ENCODE measurements around the gene ATP4A.

The ATP4A gene

DNA sequence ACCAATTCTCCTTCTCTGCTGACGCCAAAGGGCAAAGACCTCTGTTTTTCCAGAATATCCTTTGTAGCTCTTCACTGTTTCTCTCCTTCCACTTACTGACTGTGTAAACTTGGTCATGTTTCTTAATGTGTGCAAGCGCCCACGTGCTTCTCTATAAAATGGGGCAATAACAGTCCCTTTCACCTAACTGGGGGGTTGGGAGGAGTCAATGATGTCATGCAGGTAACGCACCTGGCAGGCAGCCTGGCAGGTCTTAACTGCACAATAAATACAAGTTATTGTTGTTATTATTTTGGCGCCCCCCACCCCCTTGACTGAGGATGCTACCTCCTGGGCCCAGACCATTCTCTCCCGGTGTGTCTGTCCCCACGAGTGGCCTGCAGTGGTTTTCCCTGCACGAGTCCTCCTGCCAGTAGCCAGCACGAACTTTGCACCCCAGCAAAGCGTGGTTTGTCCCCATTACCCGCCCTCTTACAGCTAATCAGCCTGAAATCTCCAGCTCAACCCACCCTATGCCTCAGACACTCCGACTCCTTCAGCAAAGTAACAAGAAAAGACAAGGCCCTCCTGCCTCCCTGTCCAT, 40.6 kb downstream of the ATP4A start:
- no peak for DNase-seq

DNA sequence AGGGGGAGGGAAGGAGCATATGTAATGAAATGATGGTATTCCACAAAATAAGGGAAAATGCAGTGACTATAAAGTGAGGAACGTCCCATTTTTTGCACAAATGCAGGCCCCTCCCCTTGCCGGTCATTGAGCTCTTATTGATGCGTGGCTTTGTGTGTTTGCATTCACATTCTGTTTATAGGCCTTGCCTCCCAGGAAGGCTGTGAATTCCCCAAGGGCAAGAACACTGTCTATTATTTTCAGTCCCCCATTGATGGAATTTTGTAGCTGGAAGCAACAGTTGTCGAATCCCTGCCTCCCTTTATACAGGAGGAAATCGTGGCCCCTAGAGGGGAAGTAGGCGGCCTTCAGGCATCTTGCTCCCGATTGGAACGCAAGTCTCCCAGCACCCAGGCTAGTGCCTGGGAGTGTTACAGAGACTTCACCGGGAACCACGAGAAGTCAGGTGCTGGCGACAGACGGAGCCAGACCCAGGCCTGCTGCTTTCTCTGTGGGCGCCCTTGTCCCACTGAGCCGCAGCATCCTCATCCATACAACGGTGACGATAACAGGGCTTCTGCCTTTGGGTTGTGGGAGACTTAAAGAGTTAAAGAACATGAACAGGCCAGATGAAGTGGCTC, 42.2 kb downstream of the ATP4A start:
- no peak for DNase-seq

DNA sequence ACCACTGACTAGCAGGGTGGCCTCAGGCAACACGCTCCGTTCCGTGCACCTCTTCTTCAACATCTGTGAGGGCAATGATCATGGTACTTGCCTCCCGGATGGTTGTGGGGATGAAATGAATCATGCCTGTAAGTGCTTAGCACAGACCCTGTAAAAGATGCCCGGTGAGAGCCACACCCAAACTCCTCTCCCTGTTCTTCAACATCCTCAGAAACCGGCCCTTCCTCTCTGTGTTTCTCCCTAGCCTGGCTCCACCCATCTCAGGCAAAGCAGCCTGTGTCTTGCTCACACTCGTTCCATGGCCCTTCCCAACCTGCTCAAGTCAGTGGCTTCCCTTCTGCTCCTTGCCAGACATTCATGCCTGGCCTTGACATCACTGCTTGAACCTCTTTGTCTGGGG, 44.2 kb downstream of the ATP4A start:
- no peak for DNase-seq

DNA sequence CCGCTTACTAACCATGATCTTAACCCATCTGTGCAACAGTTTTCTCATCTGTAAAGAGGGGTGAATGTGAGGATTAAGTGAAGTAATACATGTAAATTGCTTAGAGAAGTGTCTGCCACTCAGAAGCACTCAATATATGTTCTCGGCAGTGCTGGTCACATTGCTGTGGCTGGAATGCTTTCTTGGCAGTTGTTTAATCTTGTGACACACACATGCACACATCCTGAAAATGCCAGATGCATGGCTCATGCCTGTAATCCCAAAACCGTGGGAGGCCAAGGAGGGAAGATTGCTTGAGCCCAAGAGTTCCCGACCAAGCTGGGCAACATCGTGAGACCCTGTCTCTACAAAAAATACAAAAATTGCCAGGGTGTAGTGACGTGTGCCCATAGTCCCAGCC, 45.1 kb downstream of the ATP4A start:
- no peak for DNase-seq

DNA sequence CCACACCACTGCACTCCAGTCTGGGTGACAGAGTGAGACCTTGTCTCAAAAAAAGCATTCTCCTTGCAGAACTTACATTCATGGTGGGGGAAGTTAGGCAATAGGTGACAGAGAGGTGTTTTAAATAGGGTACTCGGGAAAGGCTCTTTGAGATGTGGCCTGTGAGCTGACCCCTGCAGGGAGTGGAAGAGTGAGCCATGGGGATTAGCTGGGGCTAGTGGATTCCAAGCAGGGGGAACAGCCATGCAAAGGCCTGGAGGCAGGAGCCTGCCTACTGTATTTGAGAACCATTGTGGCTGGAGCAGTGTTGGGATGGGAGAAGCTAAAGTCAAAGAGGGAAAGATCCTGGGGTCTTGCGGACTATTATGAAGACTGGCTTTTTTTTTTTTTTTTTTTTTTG, 46.1 kb downstream of the ATP4A start:
- no peak for DNase-seq

DNA sequence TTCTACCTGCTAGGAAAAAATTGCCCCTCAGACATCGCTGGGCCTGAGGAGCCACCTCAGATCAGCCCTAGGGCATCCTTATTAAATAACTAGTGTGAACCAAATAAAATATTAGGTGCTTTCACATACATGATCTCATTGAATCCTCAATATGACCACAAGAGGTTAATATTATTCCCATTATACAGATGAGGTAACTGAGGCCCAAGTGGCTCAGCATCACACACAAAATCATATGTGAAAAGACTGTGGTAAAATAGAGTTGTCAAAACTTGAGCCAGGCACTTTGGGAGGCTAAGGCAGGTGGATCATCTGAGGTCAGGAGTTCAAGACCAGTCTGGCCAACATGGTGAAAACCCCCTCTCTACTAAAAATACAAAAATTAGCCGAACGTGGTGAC, 47.1 kb downstream of the ATP4A start:
- DNase-seq = no peak

DNA sequence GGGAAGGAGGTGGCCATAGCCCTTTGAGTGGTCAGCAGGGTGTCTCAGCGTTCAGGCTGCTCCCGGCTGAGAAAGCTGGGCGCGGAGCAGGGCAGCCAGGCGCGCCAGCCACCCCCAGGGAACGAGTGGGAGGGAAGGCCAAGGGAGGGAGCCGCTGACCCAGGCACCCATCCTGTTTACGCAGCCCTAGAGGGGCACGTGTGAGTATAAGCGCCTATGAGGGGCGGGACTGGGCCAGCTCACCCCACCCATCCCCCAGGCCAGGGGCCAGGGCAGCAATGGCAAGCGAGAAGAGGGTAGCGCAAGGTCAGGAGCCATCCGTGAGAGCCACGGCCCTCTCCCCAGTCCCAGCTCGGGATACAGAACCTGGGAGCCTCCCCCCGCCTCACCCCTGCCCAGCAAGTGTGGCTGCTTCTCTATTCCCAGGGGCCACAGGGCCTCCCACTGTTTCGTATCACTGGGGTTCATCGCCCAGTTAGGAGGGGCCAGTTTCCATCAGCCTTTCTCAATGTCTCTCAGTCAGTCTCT, 49.1 kb downstream of the ATP4A start:
- no peak for DNase-seq

DNA sequence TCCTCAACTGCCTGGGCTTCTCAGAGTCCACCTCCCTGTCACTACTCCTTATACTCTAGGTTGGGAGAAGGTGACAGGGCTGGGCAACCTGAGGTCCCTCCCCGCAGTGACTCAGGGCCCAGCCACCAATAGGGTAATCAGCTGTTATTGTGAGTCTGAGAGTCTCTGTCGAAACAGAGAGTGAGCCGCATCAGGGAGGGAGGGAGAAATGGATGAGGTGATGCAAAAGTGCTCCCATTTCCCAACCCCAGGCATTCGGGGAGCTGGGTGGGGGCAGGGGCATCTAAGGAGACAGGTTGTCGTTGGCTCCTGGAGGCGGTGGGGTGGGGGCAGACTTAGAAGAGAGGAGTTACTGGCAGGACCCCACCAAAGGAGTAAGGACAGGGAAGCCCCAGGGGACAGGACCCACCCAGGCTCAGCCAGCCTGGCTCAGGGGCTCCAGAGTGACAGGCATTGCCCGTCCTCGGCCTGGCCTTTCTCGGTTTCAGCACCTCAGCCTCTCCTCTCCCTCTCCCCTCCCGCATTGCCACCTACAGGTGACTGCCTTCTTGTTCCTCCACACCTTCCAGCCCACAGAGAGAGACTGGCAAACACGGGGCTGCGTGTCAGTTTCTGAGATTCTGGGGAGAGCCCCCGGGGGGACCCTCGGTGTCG, 49.7 kb downstream of the ATP4A start, which contains the start of gene DMKN:
TSS of gene DMKN (minus strand) at position 22 of the 654 bp plus-strand sequence. CDS start 174 bp downstream, outside the sequence.
- no peak for DNase-seq

DNA sequence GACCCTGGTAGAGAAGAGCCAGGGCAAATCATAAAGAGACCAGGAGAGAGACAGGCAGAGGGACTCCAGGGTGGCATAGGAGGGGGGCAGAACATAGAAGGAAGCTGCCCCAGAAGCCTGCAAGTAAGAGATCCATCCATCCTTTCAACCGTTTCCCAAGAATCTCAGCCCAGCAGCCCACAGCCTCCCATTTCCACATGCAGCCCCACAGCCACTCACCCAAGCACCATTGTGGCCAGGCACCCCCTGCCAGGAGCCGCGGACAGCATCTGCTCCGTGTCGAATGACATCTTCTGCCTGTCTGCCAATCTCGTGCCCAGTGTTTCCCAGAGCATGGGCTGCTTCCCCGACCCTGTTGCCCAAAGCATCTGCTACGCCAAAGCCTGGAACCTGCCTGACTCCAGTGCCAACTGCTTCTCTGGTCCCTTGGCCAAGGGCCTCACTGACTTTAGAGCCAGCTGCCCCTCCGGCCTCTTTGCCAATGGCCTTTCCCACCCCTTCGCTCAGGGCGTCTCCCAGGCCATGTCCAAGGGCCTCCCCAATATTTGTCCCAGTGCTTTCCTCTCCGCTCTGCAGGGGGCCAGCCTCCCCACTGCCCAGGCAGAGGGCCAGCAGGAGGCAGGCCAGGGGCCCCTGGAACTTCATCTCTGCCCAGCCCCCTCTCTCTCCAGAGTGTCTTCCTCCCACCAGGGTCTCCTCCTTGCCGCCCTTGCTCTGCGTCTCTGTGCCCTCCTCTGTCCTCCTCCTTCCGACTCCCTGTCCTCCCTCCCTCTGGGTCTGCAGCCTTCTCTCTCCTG, 50.4 kb downstream of the ATP4A start:
- no peak for DNase-seq

DNA sequence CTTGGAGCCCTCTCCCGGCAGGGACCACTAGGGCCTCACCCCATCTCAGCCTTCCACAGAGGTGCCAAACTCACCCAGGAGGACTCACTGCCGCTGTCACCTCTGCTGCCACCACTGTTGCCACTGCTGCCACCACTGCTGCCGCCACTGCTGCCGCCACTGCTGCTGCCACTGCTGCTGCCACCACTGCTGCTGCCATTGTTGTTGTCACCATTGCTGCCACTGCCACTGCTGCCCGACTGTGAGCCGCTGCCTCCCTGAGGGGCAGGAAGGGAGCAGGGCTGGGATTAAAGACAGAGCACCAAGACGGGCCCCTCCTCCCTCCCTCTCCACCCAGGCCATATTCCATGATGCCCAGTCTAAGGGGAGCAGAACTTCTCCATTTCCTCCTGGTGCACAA, 52.1 kb downstream of the ATP4A start:
- DNase-seq = no peak

DNA sequence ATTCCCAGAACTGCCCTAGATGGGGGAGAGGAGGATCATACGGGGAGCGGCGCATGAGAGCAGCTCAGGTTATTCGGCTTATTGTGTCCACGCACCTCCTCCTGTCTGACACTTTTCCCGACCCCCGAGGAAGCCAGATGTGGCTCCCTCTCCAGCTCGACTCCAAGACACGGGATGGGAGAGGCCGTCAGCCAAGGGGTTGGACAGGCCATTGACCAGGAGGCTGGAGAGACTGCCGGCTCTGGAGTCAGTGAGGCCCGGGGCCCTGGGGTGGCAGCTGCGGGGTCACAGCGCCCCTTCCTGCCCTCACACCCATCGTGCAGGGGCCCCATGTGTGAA, 52.9 kb downstream of the ATP4A start:
- DNase-seq = no peak

DNA sequence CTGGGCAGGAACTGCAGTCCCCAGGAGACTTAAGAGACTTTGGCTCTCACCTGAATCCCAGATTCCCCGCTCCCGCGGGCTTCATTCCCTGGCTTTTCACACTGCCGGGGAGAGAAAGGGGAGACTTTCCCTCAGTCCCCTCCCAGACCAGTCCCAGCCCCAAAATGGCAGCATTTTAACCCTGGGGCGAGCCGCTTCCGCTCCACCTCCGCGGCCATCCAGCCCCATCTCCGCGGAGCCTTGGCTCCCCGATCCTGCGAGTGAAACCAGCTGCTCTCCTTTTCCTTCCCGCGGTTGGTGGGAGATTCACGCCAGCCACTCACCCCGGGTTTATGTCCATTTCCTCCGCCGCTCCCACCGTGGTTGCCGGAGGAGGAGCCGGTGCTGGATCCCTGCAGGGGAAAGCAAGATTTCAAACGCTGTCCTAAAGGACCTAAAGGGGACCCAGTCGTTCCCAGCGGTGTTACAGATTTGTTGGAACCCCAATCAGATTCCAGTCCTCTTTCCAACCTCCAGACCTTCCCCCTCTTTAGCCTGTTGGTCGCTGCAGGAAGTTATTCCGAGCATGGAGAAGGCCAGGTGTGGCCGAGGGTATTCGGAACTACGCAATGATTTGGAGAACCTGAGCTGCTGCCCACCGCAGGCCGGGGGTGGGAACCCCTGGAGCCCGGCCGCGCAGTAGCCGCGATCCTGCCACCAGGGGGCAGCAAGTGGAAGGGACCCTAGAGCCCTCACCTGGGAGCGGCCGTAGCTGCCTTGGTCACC, 53.4 kb downstream of the ATP4A start:
- DNase-seq = no peak

DNA sequence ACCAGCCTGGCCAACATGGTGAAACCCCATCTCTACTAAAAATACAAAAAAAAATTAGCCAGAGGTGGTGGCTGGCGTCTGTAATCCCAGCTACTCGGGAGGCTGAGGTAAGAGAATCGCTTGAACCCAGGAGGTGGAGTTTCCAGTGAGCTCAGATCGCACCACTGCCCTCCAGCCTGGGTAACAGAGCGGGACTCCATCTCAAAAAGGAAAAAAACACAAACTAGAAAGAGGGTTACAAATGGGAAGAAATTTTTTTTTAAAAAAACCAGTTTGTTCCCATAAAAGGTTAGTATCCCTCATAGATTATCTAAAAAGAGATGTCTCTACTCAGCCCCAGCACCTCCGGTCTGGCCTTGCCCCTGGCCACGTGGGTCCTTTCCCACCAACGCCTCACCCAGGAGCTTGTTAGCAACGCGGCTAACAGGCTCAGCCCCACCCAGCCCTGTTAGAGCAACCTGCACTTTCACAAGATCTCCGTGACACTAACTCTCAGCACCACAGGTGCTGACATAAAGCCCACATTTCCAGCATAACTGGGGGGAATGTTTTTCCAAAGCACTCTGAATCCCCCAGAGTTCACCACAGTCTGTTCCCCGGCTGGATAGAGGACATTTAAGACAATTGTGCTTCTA, 54.3 kb downstream of the ATP4A start:
- no peak for DNase-seq

DNA sequence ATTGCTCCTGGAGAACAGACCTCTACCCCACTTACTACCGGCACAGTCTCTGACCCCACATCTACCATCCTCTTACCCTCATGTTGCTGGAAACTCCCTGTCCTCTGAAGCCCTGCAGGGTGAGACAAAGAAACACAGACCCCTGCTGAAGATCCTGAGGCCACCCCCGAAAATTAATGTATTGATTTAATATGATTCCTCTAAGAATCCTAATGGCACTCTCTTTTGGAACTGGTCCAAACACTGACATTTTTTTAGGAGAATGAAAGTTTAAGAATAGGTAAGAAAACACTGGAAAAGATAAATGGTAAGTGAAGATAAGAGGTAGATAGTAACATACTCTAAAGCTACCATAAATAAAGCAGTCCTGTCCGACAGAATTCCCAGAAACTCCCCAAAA, 55.3 kb downstream of the ATP4A start:
- no peak for DNase-seq

DNA sequence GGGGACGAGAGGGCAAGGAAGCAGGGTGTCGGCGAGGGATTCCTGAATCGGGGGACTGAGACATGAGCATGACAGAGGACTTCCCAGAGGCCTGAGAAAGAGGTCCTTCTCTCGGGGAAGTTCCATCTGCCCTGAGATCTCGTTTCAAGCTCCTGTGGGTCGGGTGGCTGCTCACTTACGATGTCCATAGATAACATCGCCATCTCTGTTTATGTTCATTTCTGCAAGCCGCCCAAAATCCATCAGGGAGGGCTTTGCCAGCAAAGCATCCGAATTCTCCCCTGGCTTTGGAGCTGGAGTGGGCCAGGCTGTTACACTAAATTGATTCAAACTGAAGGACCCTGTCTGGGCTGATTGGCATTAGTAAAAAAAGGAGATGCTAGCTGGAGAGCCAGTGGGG, 55.9 kb downstream of the ATP4A start:
- DNase-seq = no peak

DNA sequence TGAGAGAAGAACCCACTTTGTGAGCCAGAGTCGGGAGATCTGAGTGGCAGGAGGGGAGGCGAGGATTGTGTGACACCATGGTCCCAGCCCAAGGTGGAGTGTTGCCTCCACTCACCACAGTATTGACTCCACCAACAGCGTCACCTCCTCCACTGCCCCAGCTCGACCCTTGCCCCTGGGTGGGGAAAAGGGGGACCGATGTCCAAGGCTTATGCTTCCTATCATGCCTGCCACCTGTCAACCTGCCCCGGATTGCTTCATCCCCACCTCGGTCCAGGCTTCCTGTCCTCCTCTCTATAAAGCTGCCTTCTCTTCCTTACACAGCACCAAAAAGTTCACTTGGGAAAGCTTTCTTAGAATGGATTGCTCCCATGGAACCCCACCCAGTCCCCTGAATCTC, 57.4 kb downstream of the ATP4A start:
- DNase-seq = no peak

DNA sequence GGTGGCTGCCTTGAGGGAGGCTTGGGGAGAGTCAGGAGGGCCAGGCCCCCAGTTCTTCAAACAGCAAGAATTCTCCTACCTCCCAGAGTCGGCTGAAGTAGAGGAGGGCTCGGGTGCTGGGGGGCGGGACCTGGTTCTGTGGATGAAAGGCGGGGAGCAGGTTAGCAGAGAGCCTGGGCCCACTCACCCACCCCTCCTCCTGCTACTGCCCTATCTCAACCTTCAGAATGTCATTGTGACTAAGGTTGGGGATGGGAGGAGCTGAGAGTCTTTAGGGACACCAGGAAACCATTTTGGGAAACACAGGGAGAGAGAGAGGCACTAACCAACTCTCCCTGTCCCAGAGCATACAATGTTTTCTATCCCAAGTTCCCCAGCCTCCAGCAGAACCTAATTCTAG, 60.7 kb downstream of the ATP4A start:
- DNase-seq = no peak

DNA sequence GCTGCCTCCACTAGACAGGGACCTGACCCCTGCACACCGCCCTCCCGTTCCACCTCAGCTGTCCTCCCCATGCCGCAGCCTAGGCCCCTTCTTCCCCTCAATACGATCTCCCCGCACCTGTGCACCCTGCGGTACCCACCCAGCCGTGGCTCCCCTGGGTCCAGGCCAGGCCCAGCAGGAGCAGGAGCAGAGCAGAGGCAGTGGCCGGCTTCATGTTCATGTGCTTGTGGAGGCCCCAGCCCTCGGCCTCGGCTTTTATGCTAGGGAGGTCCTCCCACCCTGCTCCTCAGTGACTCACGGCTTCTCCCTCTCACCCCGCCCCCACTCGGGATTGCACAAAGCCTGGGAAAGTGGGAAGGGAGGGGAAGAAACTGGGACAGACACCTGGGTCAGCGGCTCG, 61.8 kb downstream of the ATP4A start:
- no peak for DNase-seq

DNA sequence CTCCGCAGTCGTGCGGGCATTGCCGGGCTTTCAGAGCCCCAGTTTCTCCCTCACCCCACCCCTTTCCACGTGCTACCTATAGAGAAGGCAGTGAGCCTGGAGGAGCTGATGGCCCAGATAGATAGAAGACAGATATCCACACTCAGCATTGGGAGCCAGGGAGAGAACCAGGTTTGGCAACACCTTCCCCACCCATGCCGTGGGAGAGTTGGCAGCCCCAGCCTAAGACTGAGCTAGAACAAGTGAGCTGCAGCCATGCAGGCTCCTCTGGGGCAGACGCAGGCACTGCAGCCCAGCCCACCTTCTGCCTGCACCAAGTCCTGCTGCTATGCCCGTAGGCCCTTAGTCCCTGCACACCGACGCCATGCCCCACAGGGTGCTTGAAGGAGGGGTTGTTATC, 62.8 kb downstream of the ATP4A start:
- no peak for DNase-seq

Measured in T1000 (cell line).